Liver (tissue), 3 donors: Measurements from ENCODE around the gene MSLN.

Experiments used
- EGR1 ChIP-seq, 2 donors: IDR thresholded peaks; 2 replicates each; pipeline ENCODE4 v1.6.1; 2016 to 2018; ENCODE audit warnings: antibody characterized with exemption in 2 of 2, low read depth in 2 of 2
- GABPA ChIP-seq, 2 donors: IDR thresholded peaks in 1 of 2; conservative IDR thresholded peaks in 1 of 2; 2 replicates each; pipeline ENCODE4 v1.6.1; 2016; ENCODE audit warnings: antibody characterized with exemption in 2 of 2, mild to moderate bottlenecking in 1 of 2, moderate library complexity in 1 of 2
- RAD21 ChIP-seq, 2 donors: IDR thresholded peaks; 2 replicates each; pipeline ENCODE4 v1.6.1; 2016; ENCODE audit warnings: antibody characterized with exemption in 2 of 2, mild to moderate bottlenecking in 2 of 2
- SP1 ChIP-seq: IDR thresholded peaks from 2 replicates; pipeline ENCODE4 v1.6.1; 2018; ENCODE audit warnings: antibody characterized with exemption, mild to moderate bottlenecking
- TAF1 ChIP-seq: conservative IDR thresholded peaks from 2 replicates; pipeline ENCODE4 v1.6.1; 2016; ENCODE audit warnings: antibody characterized with exemption, mild to moderate bottlenecking
- YY1 ChIP-seq: IDR thresholded peaks from 2 replicates; pipeline ENCODE4 v1.6.1; 2016; ENCODE audit warnings: antibody characterized with exemption, mild to moderate bottlenecking
- TF ChIP-seq, protein P1 (sequence below): IDR thresholded peaks from 2 replicates; pipeline ENCODE4 v1.6.1; 2016; ENCODE audit warnings: antibody characterized with exemption, mild to moderate bottlenecking
- TF ChIP-seq, protein P2 (sequence below): IDR thresholded peaks from 2 replicates; pipeline ENCODE4 v1.6.1; 2016; ENCODE audit warnings: antibody characterized with exemption
- TF ChIP-seq, protein P3 (sequence below): fragments of 150-350 bp; IDR thresholded peaks from 2 replicates; pipeline ENCODE4 v1.5.1; 2017; ENCODE audit warnings: improper control_type of control experiment, low read depth, low read length; ENCODE audit not compliant: missing input control
- donor health status: healthy.
- donor health status: healthy.

DNA sequence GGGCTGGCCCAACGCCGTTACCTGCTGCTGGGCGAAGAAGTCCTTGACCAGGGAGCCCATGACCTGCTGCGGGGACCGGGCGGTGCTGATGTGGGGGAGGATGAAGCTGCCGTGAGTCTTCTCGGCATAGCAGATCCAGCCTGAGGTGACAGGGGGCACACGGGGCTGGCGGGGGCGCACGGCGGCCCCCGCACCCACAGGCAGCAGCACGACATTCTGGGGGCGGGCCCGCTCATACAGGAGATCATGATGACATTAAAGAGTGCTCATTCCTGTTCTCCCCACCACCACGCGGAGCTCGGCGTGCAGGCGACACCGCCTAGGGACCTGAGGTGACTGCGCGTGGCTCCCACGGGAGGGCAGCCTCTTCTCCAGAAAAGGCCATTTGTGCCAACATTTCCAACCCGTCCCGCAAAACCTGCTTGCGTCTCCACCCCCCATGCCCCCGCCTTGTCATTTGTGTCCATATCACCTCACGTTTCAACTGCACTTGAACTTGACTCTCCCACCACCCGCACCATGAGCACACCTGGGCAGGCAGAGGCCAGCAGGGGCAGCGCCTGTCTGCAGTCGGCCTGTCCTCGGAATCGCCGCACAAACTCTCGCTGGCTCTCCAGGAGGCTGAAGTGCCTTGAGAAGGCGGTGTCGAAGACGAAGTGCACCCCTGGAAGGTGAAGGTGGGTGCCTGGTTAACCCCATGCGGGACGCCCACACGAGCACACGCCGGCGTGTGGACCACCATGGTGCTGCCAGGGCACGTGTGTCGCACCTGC, 26.1 kb upstream of the MSLN start:
- TF ChIP-seq, protein P1, sequence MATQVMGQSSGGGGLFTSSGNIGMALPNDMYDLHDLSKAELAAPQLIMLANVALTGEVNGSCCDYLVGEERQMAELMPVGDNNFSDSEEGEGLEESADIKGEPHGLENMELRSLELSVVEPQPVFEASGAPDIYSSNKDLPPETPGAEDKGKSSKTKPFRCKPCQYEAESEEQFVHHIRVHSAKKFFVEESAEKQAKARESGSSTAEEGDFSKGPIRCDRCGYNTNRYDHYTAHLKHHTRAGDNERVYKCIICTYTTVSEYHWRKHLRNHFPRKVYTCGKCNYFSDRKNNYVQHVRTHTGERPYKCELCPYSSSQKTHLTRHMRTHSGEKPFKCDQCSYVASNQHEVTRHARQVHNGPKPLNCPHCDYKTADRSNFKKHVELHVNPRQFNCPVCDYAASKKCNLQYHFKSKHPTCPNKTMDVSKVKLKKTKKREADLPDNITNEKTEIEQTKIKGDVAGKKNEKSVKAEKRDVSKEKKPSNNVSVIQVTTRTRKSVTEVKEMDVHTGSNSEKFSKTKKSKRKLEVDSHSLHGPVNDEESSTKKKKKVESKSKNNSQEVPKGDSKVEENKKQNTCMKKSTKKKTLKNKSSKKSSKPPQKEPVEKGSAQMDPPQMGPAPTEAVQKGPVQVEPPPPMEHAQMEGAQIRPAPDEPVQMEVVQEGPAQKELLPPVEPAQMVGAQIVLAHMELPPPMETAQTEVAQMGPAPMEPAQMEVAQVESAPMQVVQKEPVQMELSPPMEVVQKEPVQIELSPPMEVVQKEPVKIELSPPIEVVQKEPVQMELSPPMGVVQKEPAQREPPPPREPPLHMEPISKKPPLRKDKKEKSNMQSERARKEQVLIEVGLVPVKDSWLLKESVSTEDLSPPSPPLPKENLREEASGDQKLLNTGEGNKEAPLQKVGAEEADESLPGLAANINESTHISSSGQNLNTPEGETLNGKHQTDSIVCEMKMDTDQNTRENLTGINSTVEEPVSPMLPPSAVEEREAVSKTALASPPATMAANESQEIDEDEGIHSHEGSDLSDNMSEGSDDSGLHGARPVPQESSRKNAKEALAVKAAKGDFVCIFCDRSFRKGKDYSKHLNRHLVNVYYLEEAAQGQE = no peak
- TF ChIP-seq, protein P2, sequence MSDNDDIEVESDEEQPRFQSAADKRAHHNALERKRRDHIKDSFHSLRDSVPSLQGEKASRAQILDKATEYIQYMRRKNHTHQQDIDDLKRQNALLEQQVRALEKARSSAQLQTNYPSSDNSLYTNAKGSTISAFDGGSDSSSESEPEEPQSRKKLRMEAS = no peak
- TF ChIP-seq, protein P3, sequence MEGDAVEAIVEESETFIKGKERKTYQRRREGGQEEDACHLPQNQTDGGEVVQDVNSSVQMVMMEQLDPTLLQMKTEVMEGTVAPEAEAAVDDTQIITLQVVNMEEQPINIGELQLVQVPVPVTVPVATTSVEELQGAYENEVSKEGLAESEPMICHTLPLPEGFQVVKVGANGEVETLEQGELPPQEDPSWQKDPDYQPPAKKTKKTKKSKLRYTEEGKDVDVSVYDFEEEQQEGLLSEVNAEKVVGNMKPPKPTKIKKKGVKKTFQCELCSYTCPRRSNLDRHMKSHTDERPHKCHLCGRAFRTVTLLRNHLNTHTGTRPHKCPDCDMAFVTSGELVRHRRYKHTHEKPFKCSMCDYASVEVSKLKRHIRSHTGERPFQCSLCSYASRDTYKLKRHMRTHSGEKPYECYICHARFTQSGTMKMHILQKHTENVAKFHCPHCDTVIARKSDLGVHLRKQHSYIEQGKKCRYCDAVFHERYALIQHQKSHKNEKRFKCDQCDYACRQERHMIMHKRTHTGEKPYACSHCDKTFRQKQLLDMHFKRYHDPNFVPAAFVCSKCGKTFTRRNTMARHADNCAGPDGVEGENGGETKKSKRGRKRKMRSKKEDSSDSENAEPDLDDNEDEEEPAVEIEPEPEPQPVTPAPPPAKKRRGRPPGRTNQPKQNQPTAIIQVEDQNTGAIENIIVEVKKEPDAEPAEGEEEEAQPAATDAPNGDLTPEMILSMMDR = no peak
- TF ChIP-seq GABPA (IDR thresholded peaks at IDR 0.05 in 1 of 2, conservative IDR thresholded peaks at IDR 0.05 in 1 of 2) (no peak), YY1 (no peak), TAF1 (no peak), EGR1 (IDR thresholded peaks at IDR 0.05; ENCODE audit: low read depth in 2 of 2) (no peak), RAD21 (IDR thresholded peaks at IDR 0.05) (no peak), SP1 (no peak)
